ENCODE results near the gene LRRK2.
"Not testable (repeated sequence)": the region's sequence is repeated elsewhere in the genome, so short reads cannot be mapped to it uniquely, and the experiment has no call there.

Gene LRRK2

DNA sequence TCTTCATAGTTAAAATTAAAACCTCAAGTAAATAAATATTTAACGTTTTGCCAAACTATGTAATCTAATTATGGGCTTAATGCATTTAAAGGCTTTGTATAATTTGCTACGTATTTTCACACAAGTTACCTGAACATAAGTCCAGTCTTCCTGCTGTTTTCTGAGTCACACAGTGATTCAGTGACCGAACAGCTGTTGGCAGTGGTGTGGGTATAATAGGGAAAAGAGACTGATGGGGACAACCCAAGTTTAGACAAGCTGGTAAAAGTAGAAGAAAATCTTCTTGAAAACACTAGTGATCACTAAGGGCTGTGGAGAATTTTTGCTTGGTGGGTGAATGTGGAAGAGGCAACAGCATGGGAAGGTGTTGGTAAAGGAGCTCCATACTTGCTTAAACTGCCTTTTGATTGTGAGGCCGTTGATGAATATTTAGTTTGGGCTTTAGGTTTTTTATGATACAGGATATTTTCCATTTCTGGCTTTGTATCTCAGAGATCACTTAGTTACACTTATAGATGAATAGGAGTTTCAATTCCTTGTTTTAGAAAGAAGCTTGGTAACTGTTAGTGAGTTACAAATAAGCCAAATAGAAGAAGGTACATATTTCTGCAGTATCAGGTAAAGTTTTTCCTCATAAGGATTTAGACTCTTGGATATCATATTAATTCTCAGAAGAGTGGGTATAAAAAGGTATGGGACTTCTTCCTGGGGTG is 23.9 kb downstream of the LRRK2 start:
- no peak for DNase-seq (ENCODE audit: low read depth in 2 of 2)

DNA sequence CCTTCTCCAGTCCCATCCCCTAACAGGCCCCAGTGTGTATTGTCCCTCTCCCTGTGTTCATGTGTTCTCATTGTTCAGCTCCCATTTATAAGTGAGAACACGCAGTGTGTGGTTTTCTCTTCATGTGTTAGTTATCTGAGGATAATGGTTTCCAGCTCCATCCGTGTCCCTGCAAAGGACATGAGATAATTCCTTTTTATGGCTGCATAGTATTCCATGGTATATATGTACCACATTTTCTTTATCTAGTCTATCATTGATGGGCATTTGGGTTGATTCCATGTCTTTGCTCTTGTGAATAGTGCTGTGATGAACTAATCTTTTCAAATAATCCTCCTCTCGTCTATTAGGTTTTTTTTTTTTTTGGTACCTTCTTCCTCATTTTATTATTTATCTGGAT is 25.9 kb downstream of the LRRK2 start:
- DNase-seq (ENCODE audit: low read depth in 2 of 2): not testable (repeated sequence)

DNA sequence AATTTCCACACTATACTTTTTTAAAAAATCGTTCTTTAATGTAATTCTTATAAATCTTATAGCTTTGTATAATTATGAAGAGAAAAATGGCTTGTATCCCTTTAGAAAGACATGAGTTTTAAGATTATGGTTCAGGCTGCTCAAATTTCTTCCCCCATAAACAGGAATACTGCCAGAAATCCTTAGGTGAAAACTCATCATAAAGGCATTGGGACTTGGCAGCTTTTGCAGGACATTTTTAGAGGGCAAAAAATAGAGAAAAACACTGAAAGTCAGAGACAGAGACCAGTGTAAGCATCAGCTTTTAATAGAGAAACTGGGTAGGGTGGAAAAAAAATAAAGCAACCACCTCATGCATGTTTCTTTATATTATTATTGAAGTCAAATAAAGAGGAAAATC is 29.1 kb downstream of the LRRK2 start:
- no peak for DNase-seq (ENCODE audit: low read depth in 2 of 2)

DNA sequence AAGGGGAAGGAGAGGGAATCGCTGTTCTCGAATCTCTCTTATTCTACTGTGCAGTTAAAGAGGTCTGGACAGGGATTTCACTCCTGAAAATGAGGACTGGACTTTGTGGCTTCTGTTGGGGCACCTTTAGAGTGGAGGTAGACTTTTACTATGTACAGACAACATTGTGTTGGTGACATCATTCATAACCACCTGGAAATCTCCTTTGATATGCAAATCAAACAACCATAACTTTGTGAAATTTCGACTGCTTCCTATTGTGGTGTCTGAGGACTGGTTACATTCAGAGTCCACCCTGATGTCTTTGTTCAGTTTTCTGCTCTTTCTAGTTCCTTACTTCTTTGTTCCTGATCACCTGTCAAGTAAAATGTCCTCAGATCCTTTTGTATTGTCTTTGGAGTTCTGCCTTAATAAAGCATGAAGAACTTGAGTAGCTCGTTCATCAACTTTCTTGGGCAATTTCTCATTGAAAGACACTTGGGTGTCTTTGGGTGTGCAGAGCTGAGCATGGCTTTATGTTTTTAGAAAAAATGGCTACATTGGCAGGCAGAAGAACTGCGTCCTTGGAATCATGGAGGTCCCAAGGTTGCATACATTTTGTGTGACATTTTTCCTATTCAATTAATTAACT is 29.8 kb downstream of the LRRK2 start:
- DNase-seq (ENCODE audit: low read depth in 2 of 2): no peak

DNA sequence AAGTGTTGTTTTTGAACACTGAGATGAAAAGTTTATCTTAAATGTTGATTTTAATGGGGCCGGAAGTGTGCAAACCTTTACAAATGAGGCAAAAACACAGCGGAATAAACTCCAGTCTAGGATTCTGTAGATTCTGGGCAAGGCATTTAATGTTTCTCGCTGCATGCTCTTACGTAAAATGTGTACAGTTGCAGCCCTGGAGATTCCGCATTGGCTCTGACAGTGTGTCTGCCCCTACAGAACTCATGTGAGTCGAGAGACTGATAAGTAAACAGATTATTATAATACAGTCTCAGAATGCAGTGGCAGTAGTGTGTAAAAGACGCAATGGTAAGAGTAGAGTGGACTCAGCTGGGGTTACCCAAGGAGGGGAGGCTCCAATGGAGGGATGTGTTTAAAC is 33.6 kb downstream of the LRRK2 start:
- no peak for DNase-seq (ENCODE audit: low read depth in 2 of 2)

DNA sequence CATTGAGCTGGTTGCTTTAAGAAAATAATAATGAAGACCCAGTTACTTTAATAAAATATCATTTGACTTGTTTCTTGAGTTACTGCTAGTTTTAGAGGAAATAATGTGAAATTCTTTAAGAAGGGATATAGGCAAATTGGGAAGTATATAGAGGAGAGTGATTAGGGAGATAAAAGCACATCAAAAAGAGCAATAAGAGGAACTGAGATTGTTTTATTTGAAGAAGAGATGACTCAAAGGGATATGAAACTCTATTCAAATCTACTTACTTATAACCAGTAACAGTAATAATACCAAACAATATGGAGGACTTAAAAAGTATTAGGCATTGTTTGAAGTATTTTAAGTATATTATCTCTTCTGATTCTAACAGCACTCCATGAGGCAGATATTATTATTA is 37.1 kb downstream of the LRRK2 start:
- no peak for DNase-seq (ENCODE audit: low read depth in 2 of 2)

DNA sequence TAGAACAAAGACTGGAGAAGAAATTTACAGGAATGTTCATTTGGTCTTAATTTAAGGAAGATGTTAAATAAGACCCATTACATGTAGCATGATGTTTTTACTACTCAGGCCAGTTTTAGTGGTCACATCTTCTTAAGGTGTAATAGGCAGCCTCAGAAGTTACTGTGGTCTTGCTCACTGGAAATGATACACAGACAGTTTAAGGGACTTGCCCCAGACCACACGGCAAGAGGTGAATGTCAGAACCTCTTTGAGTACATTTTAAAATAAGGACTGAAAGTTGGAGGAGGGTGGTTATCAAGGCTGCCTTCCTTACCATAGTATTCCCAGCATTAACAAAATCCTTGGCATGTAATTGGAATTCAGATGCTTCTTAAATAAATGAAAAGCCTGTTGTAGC is 37.9 kb downstream of the LRRK2 start:
- DNase-seq (ENCODE audit: low read depth in 2 of 2): no peak

DNA sequence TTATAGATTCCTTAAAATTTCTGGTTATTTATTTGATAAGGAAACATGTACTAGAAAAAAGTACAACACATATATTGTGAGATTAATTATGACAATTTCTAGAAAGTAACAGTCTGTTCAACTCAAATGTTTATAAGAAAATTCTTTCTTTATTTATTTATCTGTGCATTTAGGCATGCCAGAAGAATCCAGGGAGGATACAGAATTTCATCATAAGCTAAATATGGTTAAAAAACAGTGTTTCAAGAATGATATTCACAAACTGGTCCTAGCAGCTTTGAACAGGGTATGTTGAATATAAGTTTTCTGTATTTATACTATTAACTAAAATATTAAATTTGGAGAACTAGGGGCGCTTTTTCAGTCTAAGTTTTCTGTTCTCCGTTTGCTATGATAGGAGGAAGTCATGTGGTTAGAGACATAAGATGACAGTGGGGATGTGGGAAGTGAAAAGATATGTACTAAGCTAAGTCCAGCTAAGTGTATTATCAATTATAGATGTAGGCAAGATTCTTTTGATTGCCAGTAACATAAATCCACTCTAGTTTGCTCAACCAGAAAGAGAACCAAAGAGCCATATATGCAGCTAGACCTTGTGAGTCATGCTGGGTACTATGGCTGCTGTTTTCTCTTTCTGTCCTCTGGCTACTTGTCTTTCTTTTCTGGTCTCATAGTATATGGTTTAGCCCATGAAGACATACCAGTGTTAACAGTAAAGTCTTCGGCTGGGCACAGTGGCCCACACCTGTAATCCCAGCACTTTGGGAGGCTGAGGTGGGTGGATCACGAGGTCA is 39.0 kb downstream of the LRRK2 start:
- DNase-seq (ENCODE audit: low read depth in 2 of 2): no peak

DNA sequence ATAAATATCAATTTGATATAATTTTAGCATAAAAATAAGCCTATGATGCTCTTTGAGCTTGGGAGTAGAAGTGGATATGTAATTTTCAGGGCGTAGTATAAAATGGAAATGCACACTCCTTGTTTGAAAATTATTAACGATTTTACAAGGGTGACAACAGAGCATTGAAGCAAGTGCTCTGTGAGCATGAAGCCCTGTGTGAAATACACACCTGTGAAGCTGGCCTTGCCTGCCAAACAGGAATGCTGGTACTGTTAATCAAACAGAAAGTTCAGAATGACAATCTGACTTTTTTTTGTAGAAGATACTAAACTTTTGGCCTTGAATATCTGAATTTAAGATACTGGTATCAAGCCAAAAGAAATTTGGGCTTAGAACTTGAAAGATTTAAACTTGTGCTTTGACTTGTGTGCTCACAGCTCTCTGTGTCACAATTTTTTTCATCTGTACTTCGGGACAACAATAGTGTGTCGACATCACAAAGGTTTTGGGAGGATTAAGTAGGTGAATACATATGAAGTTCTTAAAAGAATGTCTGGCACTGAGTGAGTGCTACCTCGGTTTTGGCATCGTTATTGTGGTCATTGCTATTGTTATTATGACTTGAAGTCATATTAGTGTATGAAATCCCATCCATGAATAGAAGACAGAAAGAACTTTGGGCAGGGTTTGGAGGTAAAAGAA is 47.3 kb downstream of the LRRK2 start:
- DNase-seq (ENCODE audit: low read depth in 2 of 2): no peak

DNA sequence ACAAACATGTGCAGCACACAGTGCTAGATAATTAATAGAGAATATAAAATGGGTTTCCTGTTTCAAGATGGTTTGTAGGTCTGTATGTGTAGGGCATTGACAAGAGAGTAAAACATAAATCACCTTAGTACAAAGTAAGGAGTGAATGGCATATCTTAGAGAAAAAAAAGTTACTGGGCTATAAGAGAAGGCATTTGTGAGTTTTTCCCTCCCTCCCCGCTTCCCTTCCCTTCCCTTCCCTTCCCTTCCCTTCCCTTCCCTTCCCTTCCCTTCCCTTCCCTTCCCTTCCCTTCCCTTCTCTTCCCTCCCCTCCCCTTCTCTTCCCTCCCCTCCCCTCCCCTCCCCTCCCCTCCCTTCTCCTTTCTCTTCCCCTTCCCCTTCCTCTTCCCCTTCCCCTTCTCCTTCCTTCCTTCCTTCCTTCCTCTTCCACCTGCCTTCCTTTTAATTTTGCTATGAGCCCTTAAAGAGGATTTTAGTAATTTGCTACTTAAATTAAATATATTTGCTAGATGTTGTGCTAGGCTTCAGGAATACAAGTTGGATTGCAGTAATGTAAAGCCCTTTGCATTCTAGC is 57.1 kb downstream of the LRRK2 start:
- DNase-seq (ENCODE audit: low read depth in 2 of 2): no peak

DNA sequence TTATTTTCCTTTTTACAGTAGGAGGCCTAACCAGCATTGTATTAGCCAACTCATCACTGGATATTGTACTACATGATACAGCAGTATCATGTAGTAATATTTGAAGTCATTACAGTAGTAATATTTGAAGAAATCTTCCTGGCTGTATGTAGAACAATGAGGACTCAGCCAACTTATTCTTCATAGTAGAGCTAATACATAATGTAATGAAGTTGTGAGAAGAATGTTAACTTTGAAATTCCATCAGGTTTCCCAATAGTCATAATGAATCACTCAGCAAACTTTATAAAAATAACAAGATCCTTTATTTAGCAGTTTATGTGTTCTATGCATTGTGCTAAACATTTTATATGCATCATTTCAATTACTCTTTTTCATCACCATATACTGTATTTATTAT is 61.8 kb downstream of the LRRK2 start:
- no peak for DNase-seq (ENCODE audit: low read depth in 2 of 2)

DNA sequence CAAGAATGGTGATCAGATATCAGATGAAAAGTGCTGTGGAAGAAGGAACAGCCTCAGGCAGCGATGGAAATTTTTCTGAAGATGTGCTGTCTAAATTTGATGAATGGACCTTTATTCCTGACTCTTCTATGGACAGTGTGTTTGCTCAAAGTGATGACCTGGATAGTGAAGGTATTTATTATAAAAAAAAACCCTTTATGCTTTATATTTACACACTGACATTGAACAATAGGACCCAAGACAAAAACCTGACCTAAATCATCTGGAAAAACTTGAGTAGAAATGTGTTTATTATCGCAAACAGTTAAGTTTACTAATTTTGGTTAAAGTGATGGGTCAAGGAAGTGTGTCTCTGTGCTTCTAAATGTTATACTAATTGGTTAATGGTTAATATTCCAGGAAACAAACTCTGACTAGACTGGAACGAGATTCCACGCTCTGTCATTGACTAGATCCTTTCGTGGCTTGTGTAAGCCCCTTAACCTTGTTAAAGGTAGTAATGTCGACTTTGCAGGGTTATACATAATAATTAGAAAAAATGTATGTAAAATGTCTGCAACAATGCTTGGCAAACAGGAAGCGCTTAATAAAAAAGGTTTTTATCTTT is 62.7 kb downstream of the LRRK2 start:
- DNase-seq (ENCODE audit: low read depth in 2 of 2): no peak

DNA sequence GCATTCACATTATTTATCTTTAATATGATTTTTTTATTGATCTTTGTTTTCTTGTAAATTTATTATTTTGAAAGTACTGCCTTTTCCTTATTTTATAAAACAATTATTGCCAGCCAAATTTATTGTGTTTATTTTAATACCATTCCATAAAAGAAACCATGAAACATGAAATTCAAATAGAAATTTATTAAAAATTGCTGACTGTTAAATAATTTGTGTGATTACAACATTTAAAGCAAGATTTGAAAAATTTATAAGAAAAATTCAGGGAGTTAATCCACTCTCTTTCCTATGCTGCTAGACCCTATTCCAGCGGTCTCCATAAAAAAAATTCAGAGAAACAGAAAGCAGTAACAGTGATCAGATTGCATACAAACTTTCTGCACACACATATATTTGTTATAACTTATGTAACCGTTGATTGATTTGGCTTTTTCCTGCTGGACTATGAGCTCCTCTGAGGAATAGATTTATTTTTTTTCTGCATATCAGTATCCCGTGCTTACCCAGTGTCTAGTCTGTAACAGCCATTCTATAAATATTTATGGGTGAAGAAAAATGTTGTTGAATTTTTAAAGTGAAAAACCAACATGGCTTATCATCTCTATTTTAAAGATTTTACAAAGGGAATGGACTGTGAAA is 68.1 kb downstream of the LRRK2 start:
- no peak for DNase-seq (ENCODE audit: low read depth in 2 of 2)

DNA sequence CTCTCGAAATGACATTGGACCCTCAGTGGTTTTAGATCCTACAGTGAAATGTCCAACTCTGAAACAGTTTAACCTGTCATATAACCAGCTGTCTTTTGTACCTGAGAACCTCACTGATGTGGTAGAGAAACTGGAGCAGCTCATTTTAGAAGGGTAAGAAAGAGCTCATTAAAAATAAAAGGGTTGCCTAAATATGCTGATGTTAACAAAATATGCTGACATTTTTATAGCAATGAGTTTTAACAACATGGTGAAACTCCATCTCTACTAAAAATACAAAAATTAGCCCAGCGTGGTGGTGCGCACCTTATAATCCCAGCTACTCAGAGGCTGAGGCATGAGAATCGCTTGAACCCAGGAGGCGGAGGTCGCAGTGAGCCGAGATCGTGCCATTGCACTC is 73.5 kb downstream of the LRRK2 start:
- DNase-seq (ENCODE audit: low read depth in 2 of 2): no peak

DNA sequence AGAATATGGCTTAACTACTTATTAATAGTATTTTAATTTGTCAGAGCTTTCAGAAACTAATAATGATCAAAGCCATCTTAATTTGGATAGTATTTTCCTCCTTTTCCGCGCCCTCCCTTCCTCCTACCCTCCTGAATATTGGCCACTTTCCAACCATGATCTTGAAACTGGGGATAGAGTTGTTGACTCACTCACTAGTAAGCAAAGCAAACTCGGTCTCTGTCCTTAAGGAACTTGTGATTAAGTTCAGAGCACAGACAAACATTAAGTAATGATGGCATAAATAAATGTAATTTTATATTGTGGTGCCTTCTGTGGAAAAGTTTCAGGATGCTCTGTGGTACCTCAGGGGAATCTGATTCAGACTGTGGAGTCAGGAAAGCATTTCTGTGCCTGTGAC is 75.7 kb downstream of the LRRK2 start:
- DNase-seq (ENCODE audit: low read depth in 2 of 2): no peak

DNA sequence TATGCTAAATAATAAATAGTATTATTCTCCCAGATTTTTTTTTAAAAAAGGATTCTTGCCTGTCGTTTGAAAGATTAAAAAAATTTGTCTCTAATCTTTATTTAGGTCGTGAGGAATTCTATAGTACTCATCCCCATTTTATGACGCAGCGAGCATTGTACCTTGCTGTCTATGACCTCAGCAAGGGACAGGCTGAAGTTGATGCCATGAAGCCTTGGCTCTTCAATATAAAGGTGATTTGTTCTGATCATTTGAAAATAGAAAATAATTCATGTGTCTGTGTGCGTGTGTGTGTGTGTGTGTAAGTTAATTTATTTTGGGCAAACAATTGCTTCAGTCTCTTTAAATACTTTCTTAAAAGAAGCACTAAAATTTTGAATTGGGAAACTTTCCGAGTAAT is 84.2 kb downstream of the LRRK2 start:
- no peak for DNase-seq (ENCODE audit: low read depth in 2 of 2)

DNA sequence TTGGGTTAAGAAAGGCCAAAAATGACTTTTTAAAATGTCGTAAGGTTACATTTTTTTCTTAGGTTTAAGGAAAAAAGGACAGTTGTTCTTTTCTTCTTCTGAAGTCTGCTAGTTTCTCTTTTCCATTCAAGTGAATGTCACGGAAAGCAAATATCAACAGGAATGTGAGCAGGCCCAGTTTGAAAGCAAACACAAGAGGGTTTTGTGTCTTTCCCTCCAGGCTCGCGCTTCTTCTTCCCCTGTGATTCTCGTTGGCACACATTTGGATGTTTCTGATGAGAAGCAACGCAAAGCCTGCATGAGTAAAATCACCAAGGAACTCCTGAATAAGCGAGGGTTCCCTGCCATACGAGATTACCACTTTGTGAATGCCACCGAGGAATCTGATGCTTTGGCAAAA is 85.4 kb downstream of the LRRK2 start:
- no peak for DNase-seq (ENCODE audit: low read depth in 2 of 2)

DNA sequence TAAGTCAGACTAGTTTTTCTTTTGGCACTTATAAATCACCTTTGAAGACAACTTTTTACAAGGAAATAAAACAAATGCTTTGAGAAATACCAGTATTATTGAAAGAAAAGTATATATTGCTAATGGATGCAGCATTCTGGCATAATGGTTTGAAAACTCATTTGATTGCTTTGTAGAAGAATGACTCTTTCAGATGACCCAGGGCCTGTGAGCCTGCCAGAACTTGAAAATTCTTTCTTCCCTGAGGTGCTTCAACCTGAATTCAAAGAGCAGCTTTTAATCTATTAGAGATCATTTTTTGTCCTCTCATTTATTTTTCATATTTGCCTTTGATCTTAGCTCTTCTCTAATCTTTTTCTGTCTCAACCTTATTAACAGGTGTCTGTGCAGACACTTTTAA is 87.4 kb downstream of the LRRK2 start:
- no peak for DNase-seq (ENCODE audit: low read depth in 2 of 2)

DNA sequence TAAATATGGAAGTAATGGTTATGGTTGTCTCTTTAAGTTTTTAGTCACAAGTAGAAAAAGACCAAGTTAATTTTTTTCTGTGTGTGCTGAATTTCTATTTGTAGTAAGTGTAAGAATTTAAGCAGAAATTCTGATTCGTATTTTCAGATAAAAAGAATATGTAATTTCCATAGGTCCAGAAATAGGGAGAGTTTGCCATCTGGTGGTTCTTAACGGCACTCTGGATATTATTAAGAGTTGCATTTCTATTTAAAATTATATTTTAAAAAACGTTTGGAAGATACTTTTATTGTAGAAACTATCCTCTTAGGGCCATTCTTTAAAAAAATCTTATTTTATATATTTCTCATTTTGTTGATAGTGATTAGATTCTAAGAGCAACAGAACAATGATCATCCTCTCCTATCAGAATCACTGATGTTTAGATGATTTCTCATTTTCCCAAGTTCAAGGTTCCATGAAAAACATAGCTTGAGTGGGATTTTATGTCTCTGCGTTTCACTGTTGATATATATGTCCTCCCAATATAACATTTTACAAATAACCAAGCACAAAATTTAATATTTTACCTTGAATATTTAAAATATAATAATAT is 88.3 kb downstream of the LRRK2 start:
- no peak for DNase-seq (ENCODE audit: low read depth in 2 of 2)

DNA sequence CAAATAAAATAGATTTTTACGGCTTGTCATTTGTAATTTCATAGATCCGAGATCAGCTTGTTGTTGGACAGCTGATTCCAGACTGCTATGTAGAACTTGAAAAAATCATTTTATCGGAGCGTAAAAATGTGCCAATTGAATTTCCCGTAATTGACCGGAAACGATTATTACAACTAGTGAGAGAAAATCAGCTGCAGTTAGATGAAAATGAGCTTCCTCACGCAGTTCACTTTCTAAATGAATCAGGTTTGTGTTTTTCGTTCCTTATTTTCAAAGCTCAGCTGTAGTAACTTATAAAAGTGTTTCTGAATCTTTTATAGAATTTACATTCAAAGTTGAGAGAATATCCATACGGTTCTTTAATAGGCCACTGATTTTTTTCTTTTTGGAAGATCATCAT is 89.1 kb downstream of the LRRK2 start:
- DNase-seq (ENCODE audit: low read depth in 2 of 2): no peak

DNA sequence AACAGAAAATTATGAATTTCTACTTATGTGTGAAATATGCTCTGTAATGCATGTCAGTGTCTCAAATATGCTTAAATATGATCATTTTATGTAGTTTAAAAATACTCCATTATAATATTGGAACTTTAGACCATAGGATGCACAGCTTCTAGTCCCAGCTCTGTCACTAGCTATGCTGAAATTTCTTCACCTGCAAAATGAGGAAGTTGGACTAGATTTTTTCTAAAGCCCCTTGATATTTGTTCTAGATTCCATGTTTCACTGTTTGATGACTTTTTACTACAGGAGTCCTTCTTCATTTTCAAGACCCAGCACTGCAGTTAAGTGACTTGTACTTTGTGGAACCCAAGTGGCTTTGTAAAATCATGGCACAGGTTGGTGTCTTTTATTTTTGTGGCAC is 90.1 kb downstream of the LRRK2 start:
- no peak for DNase-seq (ENCODE audit: low read depth in 2 of 2)

Data from activated CD4-positive, alpha-beta T cell treated with anti-CD3 and anti-CD28 coated beads for 24 hours (primary cell).